Lower leg skin (tissue), 3 donors: ENCODE data around the gene GZMM.

Source experiments
- CTCF ChIP-seq, 3 donors: fragments of 450-650 bp; IDR thresholded peaks; one replicate each; pipeline ENCODE4 v1.5.1; 2016; ENCODE audit warnings: antibody characterized with exemption in 3 of 3, mild to moderate bottlenecking in 3 of 3, moderate library complexity in 2 of 3
- POLR2A ChIP-seq, 2 donors: fragments of 450-650 bp; IDR thresholded peaks; one replicate each; pipeline ENCODE4 v1.6.1; 2016 to 2017; ENCODE audit warnings: antibody characterized with exemption in 2 of 2, mild to moderate bottlenecking in 1 of 2, moderate library complexity in 1 of 2

GRCh38 chr19:517721-518597, 25.9 kb upstream of the GZMM start:
- TF ChIP-seq CTCF (IDR thresholded peaks at IDR 0.05) (no peak), POLR2A (IDR thresholded peaks at IDR 0.05) (no peak)
